ENCODE data around the gene C2orf68. TPM values are rescaled to one million over a fixed set of nuclear protein-coding genes. Genes with fewer than 3 reads are reported as not detected.

C2orf68 gene
- polyA plus RNA-seq, 1 donor (not counting 4 experiments of a cell fraction or from before 2014, with no cell fraction given) = 13.6 TPM

DNA sequence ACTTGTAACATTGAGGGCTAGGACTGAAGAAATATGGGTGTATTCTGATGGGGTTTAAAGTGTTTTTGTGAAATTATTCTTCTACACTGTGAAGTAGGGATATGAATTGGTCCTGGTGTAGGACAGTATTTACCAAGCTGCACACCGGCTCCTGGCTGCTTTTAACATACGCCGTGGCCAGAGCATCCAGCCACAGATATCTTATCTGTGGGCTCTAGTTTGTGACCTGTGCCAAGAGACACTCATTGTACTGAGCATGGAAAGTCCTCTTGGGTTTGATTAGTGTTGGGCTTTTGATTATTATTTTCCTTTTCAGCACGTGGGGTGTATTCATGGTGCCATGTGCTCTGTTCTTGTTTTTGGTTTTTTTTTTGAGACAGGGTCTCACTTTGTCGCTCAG is 12.1 kb upstream of the C2orf68 start:
- Histone ChIP-seq H3K4me1 (ENCODE audit: control insufficient read depth, extremely low read depth, insufficient read depth, low read length) (peaks cover 5% of the 10 kb centered on the region), H4K20me1 (ENCODE audit: control insufficient read depth, extremely low read depth, insufficient read depth, low read length) (no peaks in the 10 kb centered on the region), H3K27ac (ENCODE audit: control insufficient read depth, insufficient read depth, low read length) (no peak overlapping the region), H3K9ac (ENCODE audit: control insufficient read depth, extremely low read depth, insufficient read depth, low read length) (no peak overlapping the region), H3K36me3 (ENCODE audit: control insufficient read depth in 2 of 2, extremely low read depth in 1 of 2, insufficient read depth in 2 of 2, low read length in 2 of 2) (peaks cover 25 to 40% of the 10 kb centered on the region in 2 experiments), H3K27me3 (ENCODE audit: control insufficient read depth, extremely low read depth, insufficient read depth, low read length) (no peaks in the 10 kb centered on the region), H3K9me1 (ENCODE audit: control insufficient read depth, extremely low read depth, insufficient read depth, low read length) (no peaks in the 10 kb centered on the region), H3K9me3 (ENCODE audit: control insufficient read depth, low read depth, low read length) (no peaks in the 10 kb centered on the region), H3K4me2 (ENCODE audit: control insufficient read depth, extremely low read depth, insufficient read depth, low read depth, low read length) (no peak overlapping the region), H3K79me2 (ENCODE audit: control insufficient read depth, insufficient read depth, low read length) (peaks cover 16% of the 10 kb centered on the region), H2AFZ (ENCODE audit: control insufficient read depth, low read length) (no peak overlapping the region), H3K4me3 (ENCODE audit: control insufficient read depth in 2 of 3, extremely low read depth in 1 of 3, insufficient read depth in 2 of 3, low read depth in 1 of 3, low read length in 3 of 3) (no peak overlapping the region)
- FAIRE-seq (no peak), DNase-seq (ENCODE audit: low read depth, low spot score) (no peak)
- TF ChIP-seq, protein P1, sequence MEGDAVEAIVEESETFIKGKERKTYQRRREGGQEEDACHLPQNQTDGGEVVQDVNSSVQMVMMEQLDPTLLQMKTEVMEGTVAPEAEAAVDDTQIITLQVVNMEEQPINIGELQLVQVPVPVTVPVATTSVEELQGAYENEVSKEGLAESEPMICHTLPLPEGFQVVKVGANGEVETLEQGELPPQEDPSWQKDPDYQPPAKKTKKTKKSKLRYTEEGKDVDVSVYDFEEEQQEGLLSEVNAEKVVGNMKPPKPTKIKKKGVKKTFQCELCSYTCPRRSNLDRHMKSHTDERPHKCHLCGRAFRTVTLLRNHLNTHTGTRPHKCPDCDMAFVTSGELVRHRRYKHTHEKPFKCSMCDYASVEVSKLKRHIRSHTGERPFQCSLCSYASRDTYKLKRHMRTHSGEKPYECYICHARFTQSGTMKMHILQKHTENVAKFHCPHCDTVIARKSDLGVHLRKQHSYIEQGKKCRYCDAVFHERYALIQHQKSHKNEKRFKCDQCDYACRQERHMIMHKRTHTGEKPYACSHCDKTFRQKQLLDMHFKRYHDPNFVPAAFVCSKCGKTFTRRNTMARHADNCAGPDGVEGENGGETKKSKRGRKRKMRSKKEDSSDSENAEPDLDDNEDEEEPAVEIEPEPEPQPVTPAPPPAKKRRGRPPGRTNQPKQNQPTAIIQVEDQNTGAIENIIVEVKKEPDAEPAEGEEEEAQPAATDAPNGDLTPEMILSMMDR (optimal IDR thresholded peaks at IDR 0.05 in 1 of 3, IDR thresholded peaks at IDR 0.05 in 1 of 3, conservative IDR thresholded peaks at IDR 0.05 in 1 of 3; ENCODE audit: extremely low read depth in 1 of 3, insufficient read depth in 2 of 3, low read length in 3 of 3) = no peak
- no peak for TF ChIP-seq EZH2 (IDR thresholded peaks at IDR 0.05; ENCODE audit: low read length)
- dilution Hi-C loops (cut with MboI; ENCODE audit: extremely low pct_ligation_motif_present, low sequenced_read_pairs) = no loop called here

DNA sequence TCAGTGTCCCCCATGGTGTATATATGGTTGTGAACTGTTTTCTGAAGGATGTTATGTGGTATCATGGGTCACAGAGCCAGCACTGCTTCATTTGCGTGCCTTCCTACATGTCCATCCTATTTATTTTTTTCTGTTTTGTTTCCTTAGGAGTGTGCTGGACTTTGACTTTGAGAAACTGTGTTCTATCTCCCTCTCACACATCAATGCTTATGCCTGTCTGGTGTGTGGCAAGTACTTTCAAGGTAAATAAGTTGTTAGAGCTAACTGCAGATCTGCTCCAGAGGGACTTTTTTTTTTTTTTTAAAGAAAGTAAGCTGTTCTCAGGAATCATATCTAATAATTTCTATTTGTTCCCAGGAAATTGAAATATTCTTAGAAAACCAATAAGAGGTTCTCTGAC is 9.5 kb upstream of the C2orf68 start:
- FAIRE-seq (no peak), DNase-seq (ENCODE audit: low read depth, low spot score) (no peak)
- peaks cover 16% of the 10 kb centered on the region for H3K4me1 ChIP-seq (ENCODE audit: control insufficient read depth, extremely low read depth, insufficient read depth, low read length)
- H3K79me2 ChIP-seq (ENCODE audit: control insufficient read depth, insufficient read depth, low read length) = peaks cover 42% of the 10 kb centered on the region
- H3K4me2 ChIP-seq (ENCODE audit: control insufficient read depth, extremely low read depth, insufficient read depth, low read depth, low read length) = no peak overlapping the region
- H3K36me3 ChIP-seq (ENCODE audit: control insufficient read depth in 2 of 2, extremely low read depth in 1 of 2, insufficient read depth in 2 of 2, low read length in 2 of 2) = peaks cover 14 to 42% of the 10 kb centered on the region in 2 experiments
- H3K9ac ChIP-seq (ENCODE audit: control insufficient read depth, extremely low read depth, insufficient read depth, low read length) = no peak overlapping the region
- no peaks in the 10 kb centered on the region for H3K9me1 ChIP-seq (ENCODE audit: control insufficient read depth, extremely low read depth, insufficient read depth, low read length)
- no peak overlapping the region for H3K4me3 ChIP-seq (ENCODE audit: control insufficient read depth in 2 of 3, extremely low read depth in 1 of 3, insufficient read depth in 2 of 3, low read depth in 1 of 3, low read length in 3 of 3)
- TF ChIP-seq, protein P1 (optimal IDR thresholded peaks at IDR 0.05 in 1 of 3, IDR thresholded peaks at IDR 0.05 in 1 of 3, conservative IDR thresholded peaks at IDR 0.05 in 1 of 3; ENCODE audit: extremely low read depth in 1 of 3, insufficient read depth in 2 of 3, low read length in 3 of 3) = no peak
- TF ChIP-seq EZH2 (IDR thresholded peaks at IDR 0.05; ENCODE audit: low read length) = no peak
- H4K20me1 ChIP-seq (ENCODE audit: control insufficient read depth, extremely low read depth, insufficient read depth, low read length) = no peaks in the 10 kb centered on the region
- dilution Hi-C loops (cut with MboI; ENCODE audit: extremely low pct_ligation_motif_present, low sequenced_read_pairs) = no loop called here
- no peaks in the 10 kb centered on the region for H3K27me3 ChIP-seq (ENCODE audit: control insufficient read depth, extremely low read depth, insufficient read depth, low read length)
- no peaks in the 10 kb centered on the region for H3K9me3 ChIP-seq (ENCODE audit: control insufficient read depth, low read depth, low read length)
- no peak overlapping the region for H3K27ac ChIP-seq (ENCODE audit: control insufficient read depth, insufficient read depth, low read length)
- no peak overlapping the region for H2AFZ ChIP-seq (ENCODE audit: control insufficient read depth, low read length)

All from keratinocyte (primary cell).